Keratinocyte (primary cell): Measurements from ENCODE around the gene CRKL.

Source experiments
- CTCF ChIP-seq, 3 experiments: IDR thresholded peaks in 1 of 3; conservative IDR thresholded peaks in 1 of 3; optimal IDR thresholded peaks in 1 of 3; 2 replicates in 2 of 3; 3 replicates in 1 of 3; pipeline versions ENCODE3 to v1.5.1; 2011; ENCODE audit warnings: low read length in 3 of 3, mild to moderate bottlenecking in 3 of 3, moderate library complexity in 2 of 3, control low read depth in 1 of 3, inconsistent platforms in 1 of 3; ENCODE audit not compliant: insufficient read depth in 2 of 3; ENCODE audit errors: extremely low read depth in 1 of 3
- EZH2 ChIP-seq: IDR thresholded peaks from one replicate; pipeline ENCODE4 v1.6.1; 2012; ENCODE audit warnings: inconsistent platforms, mild to moderate bottlenecking, low read length, moderate library complexity

GRCh38 chr22:20918663-20919218, 1.5 kb downstream of the CRKL start:
- no peak for TF ChIP-seq CTCF (optimal IDR thresholded peaks at IDR 0.05 in 1 of 3, IDR thresholded peaks at IDR 0.05 in 1 of 3, conservative IDR thresholded peaks at IDR 0.05 in 1 of 3; ENCODE audit: extremely low read depth in 1 of 3, insufficient read depth in 2 of 3, low read length in 3 of 3)
- TF ChIP-seq EZH2, result no peak
